GM21381 (cell line): ENCODE results near the gene VSIG1.

ENCODE experiments used
- ATAC-seq: cut with Tn5 transposase; IDR thresholded peaks from one replicate; pipeline ENCODE4 v1.9.1; 2021; ENCODE audit warnings: mild to moderate bottlenecking, moderate library complexity; ENCODE audit not compliant: unreplicated experiment

VSIG1 gene

GRCh38 chrX:108044554-108045256, at the start of gene VSIG1:
Gene VSIG1 (plus strand): TSS chrX:108045065. CDS start chrX:108045131, 66 bp downstream.
- no peak for ATAC-seq

- ATAC-seq: no peak
Measured at GRCh38 chrX:107996124-107996523, 48.7 kb upstream of the VSIG1 start.

- no peak for ATAC-seq
Measured at GRCh38 chrX:108000751-108001150, 44.1 kb upstream of the VSIG1 start.

GRCh38 chrX:108001218-108001814, 43.5 kb upstream of the VSIG1 start:
- ATAC-seq: peak; percentile 82

GRCh38 chrX:108018656-108019381, 26.0 kb upstream of the VSIG1 start:
- ATAC-seq: no peak

GRCh38 chrX:108019382-108019875, 25.4 kb upstream of the VSIG1 start:
- ATAC-seq: no peak

GRCh38 chrX:108020631-108021030, 24.2 kb upstream of the VSIG1 start:
- no peak for ATAC-seq

- no peak for ATAC-seq
Measured at GRCh38 chrX:108022491-108023089, 22.3 kb upstream of the VSIG1 start.

GRCh38 chrX:108025376-108025775, 19.5 kb upstream of the VSIG1 start:
- ATAC-seq: no peak

- no peak for ATAC-seq
Measured at GRCh38 chrX:108025954-108026600, 18.8 kb upstream of the VSIG1 start.

- ATAC-seq: no peak
Measured at GRCh38 chrX:108028854-108029253, 16.0 kb upstream of the VSIG1 start.

- ATAC-seq: no peak
Measured at GRCh38 chrX:108029928-108030711, 14.7 kb upstream of the VSIG1 start.

GRCh38 chrX:108032944-108033343, 11.9 kb upstream of the VSIG1 start:
- ATAC-seq: no peak

GRCh38 chrX:108033890-108034289, 11.0 kb upstream of the VSIG1 start:
- ATAC-seq: no peak

- no peak for ATAC-seq
Measured at GRCh38 chrX:108034725-108035124, 10.1 kb upstream of the VSIG1 start.

- no peak for ATAC-seq
Measured at GRCh38 chrX:108036298-108036973, 8.4 kb upstream of the VSIG1 start.

- no peak for ATAC-seq
Measured at GRCh38 chrX:108049649-108050048, 4.8 kb downstream of the VSIG1 start.

GRCh38 chrX:108053218-108053617, 8.4 kb downstream of the VSIG1 start:
- no peak for ATAC-seq

GRCh38 chrX:108055546-108055945, 10.7 kb downstream of the VSIG1 start:
- no peak for ATAC-seq

GRCh38 chrX:108059801-108060200, 14.9 kb downstream of the VSIG1 start:
- no peak for ATAC-seq
